A549 (cell line): Measurements from ENCODE around the gene KISS1.

Experiments
- CTCF ChIP-seq: fragments of >200 bp; sonication (Bioruptor Twin); formaldehyde crosslinking; IDR thresholded peaks from 3 replicates; pipeline ENCODE4 v1.5.1; 2016
- RFX5 ChIP-seq: fragments of 450-650 bp; IDR thresholded peaks from 2 replicates; pipeline ENCODE4 v1.7.1; 2014; ENCODE audit warnings: antibody characterized with exemption, mild to moderate bottlenecking, moderate library complexity

- TF ChIP-seq CTCF (no peak), RFX5 (no peak)
These were observed 17.6 kb downstream of the KISS1 start for GRCh38 chr1:204178487-204179281.
